ENCODE results near the gene SOX4.

Gene SOX4

GRCh38 chr6:21593927-21594415 is 420 bp downstream of the SOX4 start:
- H3K4me3 ChIP-seq (ENCODE audit: low read depth, low read length): peak overlapping the region; percentile 80
- DNase-seq (ENCODE audit: low read depth): peak; percentile 69
- TF ChIP-seq, protein P1, sequence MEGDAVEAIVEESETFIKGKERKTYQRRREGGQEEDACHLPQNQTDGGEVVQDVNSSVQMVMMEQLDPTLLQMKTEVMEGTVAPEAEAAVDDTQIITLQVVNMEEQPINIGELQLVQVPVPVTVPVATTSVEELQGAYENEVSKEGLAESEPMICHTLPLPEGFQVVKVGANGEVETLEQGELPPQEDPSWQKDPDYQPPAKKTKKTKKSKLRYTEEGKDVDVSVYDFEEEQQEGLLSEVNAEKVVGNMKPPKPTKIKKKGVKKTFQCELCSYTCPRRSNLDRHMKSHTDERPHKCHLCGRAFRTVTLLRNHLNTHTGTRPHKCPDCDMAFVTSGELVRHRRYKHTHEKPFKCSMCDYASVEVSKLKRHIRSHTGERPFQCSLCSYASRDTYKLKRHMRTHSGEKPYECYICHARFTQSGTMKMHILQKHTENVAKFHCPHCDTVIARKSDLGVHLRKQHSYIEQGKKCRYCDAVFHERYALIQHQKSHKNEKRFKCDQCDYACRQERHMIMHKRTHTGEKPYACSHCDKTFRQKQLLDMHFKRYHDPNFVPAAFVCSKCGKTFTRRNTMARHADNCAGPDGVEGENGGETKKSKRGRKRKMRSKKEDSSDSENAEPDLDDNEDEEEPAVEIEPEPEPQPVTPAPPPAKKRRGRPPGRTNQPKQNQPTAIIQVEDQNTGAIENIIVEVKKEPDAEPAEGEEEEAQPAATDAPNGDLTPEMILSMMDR (IDR thresholded peaks at IDR 0.05; ENCODE audit: insufficient read depth, low read depth, low read length, missing control alignments): no peak

DNA sequence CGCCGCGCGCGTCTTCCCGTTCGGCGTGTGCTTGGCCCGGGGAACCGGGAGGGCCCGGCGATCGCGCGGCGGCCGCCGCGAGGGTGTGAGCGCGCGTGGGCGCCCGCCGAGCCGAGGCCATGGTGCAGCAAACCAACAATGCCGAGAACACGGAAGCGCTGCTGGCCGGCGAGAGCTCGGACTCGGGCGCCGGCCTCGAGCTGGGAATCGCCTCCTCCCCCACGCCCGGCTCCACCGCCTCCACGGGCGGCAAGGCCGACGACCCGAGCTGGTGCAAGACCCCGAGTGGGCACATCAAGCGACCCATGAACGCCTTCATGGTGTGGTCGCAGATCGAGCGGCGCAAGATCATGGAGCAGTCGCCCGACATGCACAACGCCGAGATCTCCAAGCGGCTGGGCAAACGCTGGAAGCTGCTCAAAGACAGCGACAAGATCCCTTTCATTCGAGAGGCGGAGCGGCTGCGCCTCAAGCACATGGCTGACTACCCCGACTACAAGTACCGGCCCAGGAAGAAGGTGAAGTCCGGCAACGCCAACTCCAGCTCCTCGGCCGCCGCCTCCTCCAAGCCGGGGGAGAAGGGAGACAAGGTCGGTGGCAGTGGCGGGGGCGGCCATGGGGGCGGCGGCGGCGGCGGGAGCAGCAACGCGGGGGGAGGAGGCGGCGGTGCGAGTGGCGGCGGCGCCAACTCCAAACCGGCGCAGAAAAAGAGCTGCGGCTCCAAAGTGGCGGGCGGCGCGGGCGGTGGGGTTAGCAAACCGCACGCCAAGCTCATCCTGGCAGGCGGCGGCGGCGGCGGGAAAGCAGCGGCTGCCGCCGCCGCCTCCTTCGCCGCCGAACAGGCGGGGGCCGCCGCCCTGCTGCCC is 1.1 kb downstream of the SOX4 start:
- TF ChIP-seq, protein P1 (IDR thresholded peaks at IDR 0.05; ENCODE audit: insufficient read depth, low read depth, low read length, missing control alignments): no peak
- peak; percentile 75 for DNase-seq (ENCODE audit: low read depth)

DNA sequence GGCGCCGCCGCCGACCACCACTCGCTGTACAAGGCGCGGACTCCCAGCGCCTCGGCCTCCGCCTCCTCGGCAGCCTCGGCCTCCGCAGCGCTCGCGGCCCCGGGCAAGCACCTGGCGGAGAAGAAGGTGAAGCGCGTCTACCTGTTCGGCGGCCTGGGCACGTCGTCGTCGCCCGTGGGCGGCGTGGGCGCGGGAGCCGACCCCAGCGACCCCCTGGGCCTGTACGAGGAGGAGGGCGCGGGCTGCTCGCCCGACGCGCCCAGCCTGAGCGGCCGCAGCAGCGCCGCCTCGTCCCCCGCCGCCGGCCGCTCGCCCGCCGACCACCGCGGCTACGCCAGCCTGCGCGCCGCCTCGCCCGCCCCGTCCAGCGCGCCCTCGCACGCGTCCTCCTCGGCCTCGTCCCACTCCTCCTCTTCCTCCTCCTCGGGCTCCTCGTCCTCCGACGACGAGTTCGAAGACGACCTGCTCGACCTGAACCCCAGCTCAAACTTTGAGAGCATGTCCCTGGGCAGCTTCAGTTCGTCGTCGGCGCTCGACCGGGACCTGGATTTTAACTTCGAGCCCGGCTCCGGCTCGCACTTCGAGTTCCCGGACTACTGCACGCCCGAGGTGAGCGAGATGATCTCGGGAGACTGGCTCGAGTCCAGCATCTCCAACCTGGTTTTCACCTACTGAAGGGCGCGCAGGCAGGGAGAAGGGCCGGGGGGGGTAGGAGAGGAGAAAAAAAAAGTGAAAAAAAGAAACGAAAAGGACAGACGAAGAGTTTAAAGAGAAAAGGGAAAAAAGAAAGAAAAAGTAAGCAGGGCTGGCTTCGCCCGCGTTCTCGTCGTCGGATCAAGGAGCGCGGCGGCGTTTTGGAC is 2.0 kb downstream of the SOX4 start:
- TF ChIP-seq, protein P1 (IDR thresholded peaks at IDR 0.05; ENCODE audit: insufficient read depth, low read depth, low read length, missing control alignments): peak; percentile 18
- peak; percentile 69 for DNase-seq (ENCODE audit: low read depth)

More for the DNA sequence above, 1.1 kb downstream of the SOX4 start:
- peak overlapping the region; percentile 80 for H3K4me3 ChIP-seq (ENCODE audit: low read depth, low read length)

GRCh38 chr6:21596145-21596948 is 2.8 kb downstream of the SOX4 start:
- TF ChIP-seq, protein P1 (IDR thresholded peaks at IDR 0.05; ENCODE audit: insufficient read depth, low read depth, low read length, missing control alignments): no peak

More for the DNA sequence above, 2.0 kb downstream of the SOX4 start:
- peak overlapping the region; percentile 80 for H3K4me3 ChIP-seq (ENCODE audit: low read depth, low read length)

DNA sequence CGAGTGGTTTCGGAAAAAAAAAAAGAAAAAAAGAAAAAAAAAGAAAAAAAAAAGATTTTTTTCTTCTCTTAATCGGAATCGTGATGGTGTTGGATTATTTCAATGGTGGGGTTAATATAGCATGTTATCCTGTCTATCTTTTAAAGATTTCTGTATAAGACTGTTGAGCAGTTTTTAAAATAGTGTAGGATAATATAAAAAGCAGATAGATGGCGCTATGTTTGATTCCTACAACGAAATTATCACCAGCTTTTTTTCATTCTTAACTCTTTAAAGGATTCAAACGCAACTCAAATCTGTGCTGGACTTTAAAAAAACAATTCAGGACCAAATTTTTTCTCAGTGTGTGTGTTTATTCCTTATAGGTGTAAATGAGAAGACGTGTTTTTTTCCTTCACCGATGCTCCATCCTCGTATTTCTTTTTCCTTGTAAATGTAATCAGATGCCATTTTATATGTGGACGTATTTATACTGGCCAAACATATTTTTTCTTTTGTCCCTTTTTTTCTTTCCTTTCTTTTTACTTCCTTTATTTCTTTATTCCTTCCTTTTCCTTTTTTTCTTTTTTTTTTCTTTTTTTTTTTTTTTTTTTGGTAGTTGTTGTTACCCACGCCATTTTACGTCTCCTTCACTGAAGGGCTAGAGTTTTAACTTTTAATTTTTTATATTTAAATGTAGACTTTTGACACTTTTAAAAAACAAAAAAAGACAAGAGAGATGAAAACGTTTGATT is 3.6 kb downstream of the SOX4 start:
- TF ChIP-seq, protein P1 (IDR thresholded peaks at IDR 0.05; ENCODE audit: insufficient read depth, low read depth, low read length, missing control alignments): peak; percentile 30
- peak overlapping the region; percentile 80 for H3K4me3 ChIP-seq (ENCODE audit: low read depth, low read length)
- peak; percentile 26 for DNase-seq (ENCODE audit: low read depth)

More at GRCh38 chr6:21596145-21596948, 2.8 kb downstream of the SOX4 start:
- DNase-seq (ENCODE audit: low read depth): peak; percentile 77
- H3K4me3 ChIP-seq (ENCODE audit: low read depth, low read length): peak overlapping the region; percentile 80

Data from GM12865 (cell line).